Spinal cord (tissue), 10 donors: ENCODE results near the gene ADAM10. TPM values are rescaled to one million over a fixed set of nuclear protein-coding genes. Genes with fewer than 3 reads are reported as not detected.
"Not testable (repeated sequence)": the region's sequence is repeated elsewhere in the genome, so short reads cannot be mapped to it uniquely, and the experiment has no call there.

Experiments used
- DNase-seq, 6 donors: peaks; one replicate each; pipeline versions ENCODE4 v3.0.0 to v3.0.0-alpha.2; 2013 to 2015; ENCODE audit warnings: low spot score in 6 of 6, low read depth in 4 of 6
- H3K27ac ChIP-seq: one replicate; pipeline ENCODE4 v1.5.1; 2013; ENCODE audit warnings: low read depth, low read length, control low read depth
- H3K27me3 ChIP-seq: one replicate; pipeline ENCODE4 v1.6.1; 2013; ENCODE audit warnings: low read length; ENCODE audit not compliant: control insufficient read depth, insufficient read depth
- H3K36me3 ChIP-seq: one replicate; pipeline ENCODE4 v1.6.1; 2013; ENCODE audit warnings: low read length; ENCODE audit not compliant: control insufficient read depth, insufficient read depth
- H3K4me1 ChIP-seq: one replicate; pipeline ENCODE4 v1.6.1; 2013; ENCODE audit warnings: low read length; ENCODE audit not compliant: control insufficient read depth, insufficient read depth
- H3K4me3 ChIP-seq: one replicate; pipeline ENCODE4 v1.5.1; 2013; ENCODE audit warnings: low read depth, low read length, control low read depth
- H3K9me3 ChIP-seq: one replicate; pipeline ENCODE4 v1.6.1; 2013; ENCODE audit warnings: low read length; ENCODE audit not compliant: control insufficient read depth, insufficient read depth
- WGBS: methylation state at CpG from one replicate; pipeline ENCODE4 v1.1.5; 2013; ENCODE audit warnings: missing lambda C conversion rate; ENCODE audit not compliant: insufficient coverage; 5-methylcytosine and 5-hydroxymethylcytosine counted together
- polyA plus RNA-seq, 2 donors: library from polyadenylated mRNA; unstranded; fragments of 120-200 nt; gene quantifications; one replicate each; pipeline ENCODE4 v1.2.1, GENCODE V29; 2013; ENCODE audit not compliant: insufficient read length in 2 of 2
- total RNA-seq, 2 donors: library from RNA; depleted of rRNA in 1 of 2; stranded (reverse); fragments of 120-200 nt in 1 of 2; fragments of >200 nt in 1 of 2; gene quantifications; one replicate each; pipeline versions ENCODE4 v1.2.3 to v1.2.4, GENCODE V29; 2013 to 2014
- donor health status: healthy.

Gene ADAM10
- total and polyA plus RNA-seq, 4 donors = 67.2 to 119 (median 97.8) TPM

- WGBS = no CpG with 5 or more reads among the region's 2 CpGs
- H3K9me3 ChIP-seq = no peaks in the 10 kb centered on the region
- H3K27me3 ChIP-seq = no peaks in the 10 kb centered on the region
- no peak overlapping the region for H3K27ac ChIP-seq
- no peak overlapping the region for H3K4me3 ChIP-seq
- H3K36me3 ChIP-seq = peaks cover 2% of the 10 kb centered on the region
- no peak for DNase-seq
- H3K4me1 ChIP-seq = no peaks in the 10 kb centered on the region
Observed at GRCh38 chr15:58631319-58631718, 118.2 kb downstream of the ADAM10 start.

- Histone ChIP-seq H3K4me1 (no peaks in the 10 kb centered on the region), H3K4me3 (no peak overlapping the region), H3K27ac (no peak overlapping the region), H3K36me3 (peaks cover 2% of the 10 kb centered on the region), H3K9me3 (no peaks in the 10 kb centered on the region), H3K27me3 (no peaks in the 10 kb centered on the region)
- DNase-seq = no peak
- WGBS = no CpG with 5 or more reads among the region's 6 CpGs
Observed at GRCh38 chr15:58629625-58630024, 119.9 kb downstream of the ADAM10 start.

GRCh38 chr15:58628206-58628947, 121.1 kb downstream of the ADAM10 start:
- H3K27me3 ChIP-seq = no peaks in the 10 kb centered on the region
- no peak for DNase-seq
- H3K4me3 ChIP-seq = no peak overlapping the region
- H3K9me3 ChIP-seq = no peaks in the 10 kb centered on the region
- H3K27ac ChIP-seq = no peak overlapping the region
- H3K36me3 ChIP-seq = peaks cover 2% of the 10 kb centered on the region
- WGBS = no CpG with 5 or more reads among the region's 3 CpGs
- H3K4me1 ChIP-seq = no peaks in the 10 kb centered on the region

- DNase-seq = no peak
- Histone ChIP-seq H3K27me3 (no peaks in the 10 kb centered on the region), H3K36me3 (peaks cover 2% of the 10 kb centered on the region), H3K4me3 (no peak overlapping the region), H3K27ac (no peak overlapping the region), H3K9me3 (no peaks in the 10 kb centered on the region), H3K4me1 (no peaks in the 10 kb centered on the region)
- no CpG with 5 or more reads among the region's 1 CpG for WGBS
Observed at GRCh38 chr15:58627701-58628100, 121.8 kb downstream of the ADAM10 start.

GRCh38 chr15:58627046-58627445, 122.5 kb downstream of the ADAM10 start:
- Histone ChIP-seq H3K4me1 (no peaks in the 10 kb centered on the region), H3K27me3 (no peaks in the 10 kb centered on the region), H3K9me3 (no peaks in the 10 kb centered on the region), H3K36me3 (peaks cover 2% of the 10 kb centered on the region), H3K27ac (no peak overlapping the region), H3K4me3 (no peak overlapping the region)
- no peak for DNase-seq
- WGBS = no CpG with 5 or more reads among the region's 2 CpGs

GRCh38 chr15:58626378-58626777, 123.1 kb downstream of the ADAM10 start:
- DNase-seq = no peak
- Histone ChIP-seq H3K36me3 (peaks cover 2% of the 10 kb centered on the region), H3K9me3 (no peaks in the 10 kb centered on the region), H3K4me1 (no peaks in the 10 kb centered on the region), H3K4me3 (no peak overlapping the region), H3K27ac (no peak overlapping the region), H3K27me3 (no peaks in the 10 kb centered on the region)
- WGBS = no CpG with 5 or more reads among the region's 3 CpGs

- DNase-seq = no peak
- no peaks in the 10 kb centered on the region for H3K27me3 ChIP-seq
- no peak overlapping the region for H3K4me3 ChIP-seq
- H3K4me1 ChIP-seq = no peaks in the 10 kb centered on the region
- H3K36me3 ChIP-seq = peaks cover 3% of the 10 kb centered on the region
- no CpG with 5 or more reads among the region's 3 CpGs for WGBS
- peaks cover 1% of the 10 kb centered on the region for H3K9me3 ChIP-seq
- no peak overlapping the region for H3K27ac ChIP-seq
Observed at GRCh38 chr15:58622877-58623276, 126.6 kb downstream of the ADAM10 start.

- H3K4me3 ChIP-seq, H3K27ac ChIP-seq, H3K27me3 ChIP-seq, H3K9me3 ChIP-seq, H3K36me3 ChIP-seq, DNase-seq, H3K4me1 ChIP-seq: not testable (repeated sequence)
Observed at GRCh38 chr15:58620268-58620667, 129.2 kb downstream of the ADAM10 start.

- peaks cover 9% of the 10 kb centered on the region for H3K9me3 ChIP-seq
- 100% methylated on average over 1 of the region's 1 CpG for WGBS
- no peaks in the 10 kb centered on the region for H3K4me1 ChIP-seq
- no peak for DNase-seq
- H3K27ac ChIP-seq = no peak overlapping the region
- H3K4me3 ChIP-seq = no peak overlapping the region
- H3K27me3 ChIP-seq = no peaks in the 10 kb centered on the region
- H3K36me3 ChIP-seq = peaks cover 3% of the 10 kb centered on the region
Observed at GRCh38 chr15:58616171-58616570, 133.3 kb downstream of the ADAM10 start.
